ENCODE measurements around the gene AUP1. TPM values are rescaled to one million over a fixed set of nuclear protein-coding genes. Genes with fewer than 3 reads are reported as not detected.

AUP1 gene
- total RNA-seq = 120 TPM

GRCh38 chr2:74529357-74530238, at the start of gene AUP1, which contains the start of gene HTRA2:
Gene AUP1, minus strand, starts transcription at chr2:74529706. Its CDS starts 77 bp downstream, at chr2:74529629.
Gene HTRA2, plus strand, starts transcription at chr2:74529933. Its CDS starts 74 bp downstream, at chr2:74530007.
- H3K36me3 ChIP-seq = peaks cover 15 to 43% of the 10 kb centered on the region in 2 donors
- H3K4me1 ChIP-seq = peaks cover 13 to 21% of the 10 kb centered on the region in 2 donors
- peak in 1 of 3 experiments; percentile 18 for TF ChIP-seq CTCF (IDR thresholded peaks at IDR 0.05)
- no peaks in the 10 kb centered on the region for H3K27me3 ChIP-seq
- no peaks in the 10 kb centered on the region for H3K9me3 ChIP-seq
- H3K27ac ChIP-seq = peak within 1 kb of the TSS; percentile 84 to 88
- H3K4me3 ChIP-seq = peak within 1 kb of the TSS; percentile 78 to 85
- peak; percentile 95 to 99 for DNase-seq (ENCODE audit: low spot score in 2 of 2)
- intact Hi-C loops (cut with DNase I) = loop anchor here (1.0 to 5.0 kb wide), 6 partner anchors 22 to 123 kb away; partner anchors contain the start of genes DOK1, PCGF1, SEMA4F and TTC31

- Histone ChIP-seq H3K27me3 (no peaks in the 10 kb centered on the region), H3K9me3 (no peaks in the 10 kb centered on the region), H3K4me1 (peaks cover 0 to 4% of the 10 kb centered on the region in 2 donors), H3K27ac (no peak overlapping the region), H3K4me3 (no peak overlapping the region), H3K36me3 (no peaks in the 10 kb centered on the region)
- intact Hi-C loops (cut with DNase I) = no loop called here
- no peak for DNase-seq (ENCODE audit: low spot score in 2 of 2)
- TF ChIP-seq CTCF (IDR thresholded peaks at IDR 0.05) = no peak
Observed at GRCh38 chr2:74578408-74578807, 48.9 kb upstream of the AUP1 start.

DNA sequence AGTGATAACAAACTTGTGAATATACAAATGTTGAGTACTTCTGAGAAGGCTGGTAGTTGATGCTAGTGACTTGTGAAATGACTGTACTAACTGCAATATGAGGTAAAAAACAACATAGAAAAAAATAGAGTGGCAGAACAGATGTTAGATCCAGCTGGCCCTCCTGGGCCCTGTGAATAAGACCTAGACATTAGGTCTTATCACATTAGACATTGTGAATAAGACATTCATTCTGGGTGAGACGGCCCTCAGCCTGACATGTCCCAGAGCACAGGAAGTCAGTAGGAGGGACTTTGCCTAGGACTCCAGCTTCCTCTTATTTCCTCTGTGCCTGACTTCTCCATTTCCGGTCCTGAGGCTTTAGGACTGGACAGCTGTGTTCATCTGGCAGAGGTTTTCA, 47.9 kb upstream of the AUP1 start:
- no peak for DNase-seq (ENCODE audit: low spot score in 2 of 2)
- intact Hi-C loops (cut with DNase I) = no loop called here
- H3K27ac ChIP-seq = no peak overlapping the region
- no peaks in the 10 kb centered on the region for H3K27me3 ChIP-seq
- TF ChIP-seq CTCF (IDR thresholded peaks at IDR 0.05) = no peak
- no peaks in the 10 kb centered on the region for H3K9me3 ChIP-seq
- H3K4me1 ChIP-seq = no peaks in the 10 kb centered on the region
- no peak overlapping the region for H3K4me3 ChIP-seq
- no peaks in the 10 kb centered on the region for H3K36me3 ChIP-seq

DNA sequence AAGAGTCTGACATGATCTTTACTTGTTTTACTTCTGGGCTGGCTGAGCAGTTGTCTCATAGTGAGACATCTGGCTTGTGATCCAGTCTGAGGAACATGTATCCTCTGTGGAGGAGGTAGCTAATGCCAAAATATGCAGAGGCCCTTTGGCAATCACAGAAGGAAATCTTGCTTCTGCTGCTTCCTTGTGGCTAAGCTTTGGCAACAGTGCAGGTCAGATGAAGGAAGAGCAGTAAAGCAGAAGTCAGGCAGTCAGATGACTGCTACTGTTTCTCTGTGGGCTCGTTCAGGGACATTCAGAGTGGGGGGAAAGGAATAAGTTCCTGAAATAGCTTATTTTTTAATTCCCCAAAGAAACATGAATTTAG, 47.3 kb upstream of the AUP1 start:
- H3K27me3 ChIP-seq = no peaks in the 10 kb centered on the region
- TF ChIP-seq CTCF (IDR thresholded peaks at IDR 0.05) = no peak
- H3K4me3 ChIP-seq = no peak overlapping the region
- intact Hi-C loops (cut with DNase I) = no loop called here
- no peak overlapping the region for H3K27ac ChIP-seq
- no peaks in the 10 kb centered on the region for H3K4me1 ChIP-seq
- DNase-seq (ENCODE audit: low spot score in 2 of 2) = no peak
- H3K36me3 ChIP-seq = no peaks in the 10 kb centered on the region
- H3K9me3 ChIP-seq = no peaks in the 10 kb centered on the region

DNA sequence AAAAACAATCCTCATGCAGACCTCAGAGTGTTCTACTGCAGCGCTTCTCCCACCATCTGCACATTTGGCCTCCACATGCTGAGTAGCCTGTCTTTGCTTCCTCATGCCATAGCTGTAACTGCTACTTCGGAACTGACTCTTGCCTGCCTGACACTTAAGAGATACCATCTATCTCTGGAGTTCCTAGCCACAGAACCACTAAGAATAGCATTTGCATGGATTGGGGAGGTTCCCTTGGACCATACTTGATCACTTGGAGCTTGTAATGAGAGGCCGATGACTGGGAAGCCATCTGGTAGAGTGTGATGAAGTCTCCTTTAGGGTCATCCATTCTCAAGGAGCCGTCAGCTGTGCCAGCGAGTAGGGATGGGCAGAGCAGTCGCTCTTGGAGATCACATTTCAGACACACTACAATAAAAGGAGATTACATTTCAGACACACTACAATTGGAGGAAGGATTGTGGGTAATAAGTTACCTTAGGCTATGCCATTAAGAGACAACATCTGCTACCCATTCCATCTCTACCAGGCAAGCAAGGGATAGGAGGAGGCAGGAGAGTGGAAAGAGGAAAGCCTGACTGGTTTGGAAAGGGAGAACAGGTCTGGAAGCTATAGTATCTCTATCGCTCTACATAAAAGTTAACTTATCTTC, 46.8 kb upstream of the AUP1 start:
- intact Hi-C loops (cut with DNase I) = no loop called here

More for the DNA sequence above, 46.8 kb upstream of the AUP1 start:
- no peaks in the 10 kb centered on the region for H3K4me1 ChIP-seq
- no peak for DNase-seq (ENCODE audit: low spot score in 2 of 2)
- H3K36me3 ChIP-seq = no peaks in the 10 kb centered on the region
- H3K27ac ChIP-seq = no peak overlapping the region
- no peaks in the 10 kb centered on the region for H3K27me3 ChIP-seq
- no peaks in the 10 kb centered on the region for H3K9me3 ChIP-seq
- TF ChIP-seq CTCF (IDR thresholded peaks at IDR 0.05) = no peak
- no peak overlapping the region for H3K4me3 ChIP-seq
